Endodermal cell (in vitro differentiated cells): Measurements from ENCODE around the gene ZHX3. TPM values are rescaled to one million over a fixed set of nuclear protein-coding genes. Genes with fewer than 3 reads are reported as not detected.

Experiments
- DNase-seq: peaks from one replicate; pipeline ENCODE4 v3.0.0-alpha.2; 2017
- H3K27ac ChIP-seq: 2 replicates; pipeline ENCODE4 v1.5.1; 2013; ENCODE audit warnings: mild to moderate bottlenecking, low read depth, low read length, moderate library complexity
- H3K27me3 ChIP-seq: 2 replicates; pipeline ENCODE4 v1.6.1; 2013; ENCODE audit warnings: mild to moderate bottlenecking, low read length, moderate library complexity; ENCODE audit not compliant: insufficient read depth, control insufficient read depth, poor library complexity, severe bottlenecking
- H3K36me3 ChIP-seq: 2 replicates; pipeline ENCODE4 v1.7.0; 2013; ENCODE audit warnings: mild to moderate bottlenecking, low read length, moderate library complexity; ENCODE audit not compliant: control insufficient read depth, insufficient read depth
- H3K4me1 ChIP-seq: one replicate; pipeline ENCODE4 v1.7.0; 2013; ENCODE audit warnings: low read length; ENCODE audit not compliant: control insufficient read depth, insufficient read depth
- H3K4me3 ChIP-seq: 2 replicates; pipeline ENCODE4 v1.5.1; 2013; ENCODE audit warnings: mild to moderate bottlenecking, low read length, moderate library complexity
- H3K9ac ChIP-seq: 2 replicates; pipeline ENCODE4 v1.6.1; 2013; ENCODE audit warnings: mild to moderate bottlenecking, low read length, moderate library complexity; ENCODE audit not compliant: poor library complexity, severe bottlenecking; ENCODE audit errors: extremely low read depth
- H3K9me3 ChIP-seq: 2 replicates; pipeline ENCODE4 v1.6.1; 2013; ENCODE audit warnings: mild to moderate bottlenecking, low read length, moderate library complexity; ENCODE audit not compliant: control insufficient read depth
- H3K27ac Mint-ChIP-seq: 2 replicates; pipeline ENCODE4 v1.8.0; 2020; ENCODE audit warnings: mixed read lengths
- H3K27me3 Mint-ChIP-seq: 2 replicates; pipeline ENCODE4 v1.8.0; 2021; ENCODE audit warnings: mild to moderate bottlenecking, mixed read lengths; ENCODE audit not compliant: insufficient read depth
- H3K36me3 Mint-ChIP-seq: 2 replicates; pipeline ENCODE4 v1.8.0; 2020; ENCODE audit warnings: low read depth, mixed read lengths
- H3K4me1 Mint-ChIP-seq: 2 replicates; pipeline ENCODE4 v1.8.0; 2020; ENCODE audit warnings: mixed read lengths
- H3K4me3 Mint-ChIP-seq: 2 replicates; pipeline ENCODE4 v1.8.0; 2020; ENCODE audit warnings: mild to moderate bottlenecking, moderate library complexity, mixed read lengths
- H3K9me3 Mint-ChIP-seq: 2 replicates; pipeline ENCODE4 v1.8.0; 2020; ENCODE audit warnings: mild to moderate bottlenecking, mixed read lengths
- CTCF ChIP-seq: fragments of 200-600 bp; sonication (generic); conservative IDR thresholded peaks from 2 replicates; pipeline ENCODE4 v1.5.0; 2021; ENCODE audit warnings: antibody characterized with exemption, mild to moderate bottlenecking
- WGBS, 2 experiments: methylation state at CpG; one replicate each; pipeline versions ENCODE4 v1.1.5 to v1.1.7; 2013; ENCODE audit warnings: missing lambda C conversion rate in 2 of 2, mixed read lengths in 1 of 2; ENCODE audit not compliant: insufficient coverage in 1 of 2, insufficient read length in 1 of 2; 5-methylcytosine and 5-hydroxymethylcytosine counted together
- total RNA-seq, 2 donors: library from RNA; stranded (reverse); fragmentation: NEBNext Ultra II Directional in 1 of 2; extraction: Animal tissue kit (Norgen Biotek cat#: 25700) in 1 of 2; gene quantifications; 2 replicates in 1 of 2; 3 replicates in 1 of 2; pipeline ENCODE4 v1.2.1, GENCODE V29; 2021

The ZHX3 gene
- total RNA-seq, 2 donors from 2014 or later: 5.4 to 5.5 TPM

GRCh38 chr20:41222296-41222695, 95.2 kb downstream of the ZHX3 start:
- no peak for TF ChIP-seq CTCF
- H3K36me3 Mint-ChIP-seq: no peaks in the 10 kb centered on the region
- H3K9me3 Mint-ChIP-seq: no peaks in the 10 kb centered on the region
- WGBS, 2 experiments: 100% methylated on average over 1 of the region's 1 CpG; no CpG with 5 or more reads in 1 of the 2 experiments
- no peak overlapping the region for H3K27ac Mint-ChIP-seq
- H3K27me3 Mint-ChIP-seq: no peaks in the 10 kb centered on the region
- H3K4me3 ChIP-seq: no peak overlapping the region
- no peaks in the 10 kb centered on the region for H3K27me3 ChIP-seq
- H3K36me3 ChIP-seq: no peaks in the 10 kb centered on the region
- H3K9ac ChIP-seq: no peak overlapping the region
- no peaks in the 10 kb centered on the region for H3K9me3 ChIP-seq
- no peak overlapping the region for H3K27ac ChIP-seq
- no peak for DNase-seq
- no peaks in the 10 kb centered on the region for H3K4me1 ChIP-seq
- H3K4me3 Mint-ChIP-seq: no peak overlapping the region
- peaks cover 2% of the 10 kb centered on the region for H3K4me1 Mint-ChIP-seq

- H3K27me3 Mint-ChIP-seq: no peaks in the 10 kb centered on the region
- H3K9me3 Mint-ChIP-seq: no peaks in the 10 kb centered on the region
- Histone ChIP-seq H3K9me3 (no peaks in the 10 kb centered on the region), H3K27me3 (no peaks in the 10 kb centered on the region), H3K4me1 (no peaks in the 10 kb centered on the region), H3K4me3 (no peak overlapping the region), H3K27ac (no peak overlapping the region), H3K9ac (no peak overlapping the region), H3K36me3 (no peaks in the 10 kb centered on the region)
- H3K27ac Mint-ChIP-seq: no peak overlapping the region
- H3K4me1 Mint-ChIP-seq: peaks cover 2% of the 10 kb centered on the region
- 95 to 100% methylated on average over 5 of the region's 5 CpGs for WGBS, 2 experiments
- no peaks in the 10 kb centered on the region for H3K36me3 Mint-ChIP-seq
- DNase-seq: no peak
- TF ChIP-seq CTCF: no peak
- H3K4me3 Mint-ChIP-seq: no peak overlapping the region
Measured at GRCh38 chr20:41221614-41222218, 95.8 kb downstream of the ZHX3 start.

GRCh38 chr20:41219824-41220223, 97.7 kb downstream of the ZHX3 start:
- 83 to 92% methylated on average over 1 to 2 of the region's 2 CpGs for WGBS, 2 experiments
- Histone ChIP-seq H3K27me3 (no peaks in the 10 kb centered on the region), H3K4me3 (no peak overlapping the region), H3K4me1 (no peaks in the 10 kb centered on the region), H3K9me3 (no peaks in the 10 kb centered on the region), H3K9ac (no peak overlapping the region), H3K27ac (no peak overlapping the region), H3K36me3 (no peaks in the 10 kb centered on the region)
- TF ChIP-seq CTCF: no peak
- Mint-ChIP-seq H3K36me3 (no peaks in the 10 kb centered on the region), H3K4me3 (no peak overlapping the region), H3K9me3 (no peaks in the 10 kb centered on the region), H3K27ac (no peak overlapping the region), H3K27me3 (no peaks in the 10 kb centered on the region), H3K4me1 (peaks cover 2% of the 10 kb centered on the region)
- DNase-seq: no peak
